K562 (cell line): Measurements from ENCODE around the gene DR1. TPM values are rescaled to one million over a fixed set of nuclear protein-coding genes. Genes with fewer than 3 reads are reported as not detected.

Experiments
- ARID1B ChIP-seq: fragments of 450-650 bp; IDR thresholded peaks from 2 replicates; pipeline ENCODE4 v1.6.1; 2016; ENCODE audit warnings: antibody characterized with exemption, mild to moderate bottlenecking, inconsistent platforms
- ERF ChIP-seq: fragments of 450-650 bp; formaldehyde crosslinking; IDR thresholded peaks from 2 replicates; pipeline ENCODE4 v1.4.0; 2020; ENCODE audit warnings: mild to moderate bottlenecking, mixed read lengths
- FOXA1 ChIP-seq: fragments of 450-650 bp; IDR thresholded peaks from 2 replicates; pipeline ENCODE4 v1.6.1; 2016; ENCODE audit warnings: mild to moderate bottlenecking, borderline replicate concordance
- JUN ChIP-seq, 2 experiments: sonication (generic) in 1 of 2; formaldehyde crosslinking in 1 of 2; IDR thresholded peaks; 2 replicates each; pipeline versions ENCODE4 v1.6.1 to v1.8.0; 2012 to 2022; ENCODE audit warnings: borderline replicate concordance in 2 of 2, mild to moderate bottlenecking in 2 of 2, improper control_type of control experiment in 1 of 2, low read depth in 1 of 2, low read length in 1 of 2, missing genetic modification reagents in 1 of 2
- NCOA1 ChIP-seq: fragments of 450-650 bp; IDR thresholded peaks from 2 replicates; pipeline ENCODE4 v1.6.1; 2016; ENCODE audit warnings: low read depth
- NFIX ChIP-seq: fragments of 250-450 bp; sonication (Bioruptor Pico); IDR thresholded peaks from 2 replicates; pipeline ENCODE4 v1.4.0; 2020; ENCODE audit warnings: low read depth, mild to moderate bottlenecking, moderate library complexity
- POLR2AphosphoS2 ChIP-seq: IDR thresholded peaks from 2 replicates; pipeline ENCODE4 v1.6.1; 2012; ENCODE audit warnings: low read length, improper control_type of control experiment
- RCOR1 ChIP-seq, 2 experiments: IDR thresholded peaks; 2 replicates each; pipeline ENCODE4 v1.6.1; 2012; ENCODE audit warnings: low read depth in 2 of 2, low read length in 2 of 2, borderline replicate concordance in 1 of 2, improper control_type of control experiment in 1 of 2
- RHOXF2B ChIP-seq: fragments of 250-450 bp; sonication (Bioruptor Pico); conservative IDR thresholded peaks from 2 replicates; pipeline ENCODE4 v1.5.1; 2021
- SRSF3 ChIP-seq: fragments of 200-400 bp; formaldehyde crosslinking; IDR thresholded peaks from 2 replicates; pipeline ENCODE4 v1.6.1; 2016; ENCODE audit warnings: mild to moderate bottlenecking, low read length, moderate library complexity; ENCODE audit not compliant: insufficient read depth
- polyA plus RNA-seq, 8 experiments: library from polyadenylated mRNA; depleted of rRNA in 4 of 8; stranded (reverse) in 5 of 8; unstranded in 3 of 8; fragments of >200 nt; fragmentation: Nextera tagmentation in 2 of 8; fragmentation: Illumina TruSeq in 1 of 8; extraction: Ambion mirVana in 2 of 8; extraction: Trizol in 1 of 8; gene quantifications; 2 replicates each; pipeline versions ENCODE4 v1.2.1 to v1.2.3, GENCODE V29; 2011 to 2014; ENCODE audit warnings: inconsistent platforms in 1 of 8, missing spikeins in 1 of 8
- total RNA-seq, 7 experiments: library from RNA; depleted of rRNA in 6 of 7; stranded (reverse); fragments of >200 nt in 6 of 7; fragmentation: Illumina TruSeq in 2 of 7; extraction: Trizol in 2 of 7; gene quantifications; 2 replicates each; pipeline versions ENCODE4 v1.2.1 to v1.2.3, GENCODE V29; 2011 to 2021; ENCODE audit warnings: low replicate concordance in 1 of 7
- TF ChIP-seq, protein P1 (sequence below), 2 experiments: IDR thresholded peaks; 2 replicates each; pipeline ENCODE4 v1.6.1; 2012; ENCODE audit warnings: improper control_type of control experiment in 2 of 2, low read depth in 2 of 2, low read length in 2 of 2, borderline replicate concordance in 1 of 2
- TF ChIP-seq, protein P2 (sequence below), 2 experiments: fragments of 450-650 bp in 1 of 2; IDR thresholded peaks; 2 replicates each; pipeline ENCODE4 v1.6.1; 2011 to 2017; ENCODE audit warnings: low read depth in 2 of 2, antibody characterized with exemption in 1 of 2, borderline replicate concordance in 1 of 2, low read length in 1 of 2, mild to moderate bottlenecking in 1 of 2, mixed read lengths in 1 of 2; ENCODE audit not compliant: control insufficient read depth in 1 of 2
- TF ChIP-seq, protein P3 (sequence below): fragments of 150-350 bp; IDR thresholded peaks from 2 replicates; pipeline ENCODE4 v1.6.1; 2014; ENCODE audit warnings: low read depth, mild to moderate bottlenecking, low read length, borderline replicate concordance
- TF ChIP-seq, protein P4 (sequence below): fragments of 250-450 bp; sonication (Bioruptor Pico); IDR thresholded peaks from 2 replicates; pipeline ENCODE4 v1.4.0; 2020; ENCODE audit warnings: mild to moderate bottlenecking

DR1 gene
- total and polyA plus RNA-seq, 9 of the 15 experiments (the other 6 are each of a cell fraction or from before 2014, with no cell fraction given), result 8.1 to 78.8 (median 46.3) TPM

DNA sequence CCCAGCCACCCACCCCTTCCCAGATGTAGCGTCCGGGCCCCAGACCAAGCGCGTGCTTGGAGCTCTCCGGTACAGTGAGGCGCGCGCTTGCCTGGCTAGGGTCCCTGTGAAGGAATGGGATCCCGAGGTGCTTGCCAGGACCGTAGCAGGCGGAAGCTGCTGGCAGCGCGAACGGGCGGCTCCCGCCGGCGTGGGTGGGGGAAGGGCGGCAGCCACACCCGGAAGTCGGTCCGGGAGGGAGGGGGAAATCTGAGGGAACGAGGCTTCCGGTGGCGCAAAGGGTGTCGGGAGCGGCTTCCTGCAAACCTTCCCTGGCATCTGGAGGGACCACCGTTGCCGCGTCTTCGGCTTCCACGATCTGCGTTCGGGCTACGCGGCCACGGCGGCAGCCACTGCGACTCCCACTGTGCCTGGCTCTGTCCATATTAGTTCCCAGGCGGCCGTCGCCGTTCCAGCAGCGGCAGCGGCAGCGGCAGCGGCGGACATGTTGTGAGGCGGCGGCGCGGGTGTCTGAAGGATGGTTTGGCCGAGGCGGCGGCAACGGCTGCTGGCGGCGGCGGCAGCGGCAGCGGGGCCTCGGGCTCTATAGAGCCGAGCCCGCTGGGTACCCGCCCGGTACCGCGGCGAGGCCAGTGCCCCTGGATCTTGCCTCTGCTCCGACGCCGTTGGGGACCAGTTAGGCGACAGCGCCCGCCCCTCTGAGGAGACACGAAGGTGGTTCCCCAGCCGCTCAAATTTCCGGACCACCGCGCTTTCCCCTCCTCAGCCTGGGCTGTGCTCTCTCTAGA is at the start of gene DR1 (continued):
- TF ChIP-seq ERF (0 out of 2 replicates have a peak, but pooled peaks have one; percentile 23), JUN (IDR thresholded peaks at IDR 0.05; ENCODE audit: borderline replicate concordance, low read depth, low read length) (no peak), JUN (CRISPR knock-in tag; IDR thresholded peaks at IDR 0.05; ENCODE audit: borderline replicate concordance) (no peak), NFIX (CRISPR knock-in tag) (no peak), POLR2AphosphoS2 (peak; percentile 44; the same call in 1 of the 2 replicates), RCOR1 (IDR thresholded peaks at IDR 0.05; ENCODE audit: borderline replicate concordance in 1 of 2, low read depth in 2 of 2, low read length in 2 of 2) (peak in 1 of 2 experiments; percentile 29; a peak in 1 of 4 replicates), NCOA1 (peak; percentile 73), RHOXF2B (CRISPR knock-in tag) (no peak), ARID1B (peak; percentile 36; the same call in 1 of the 2 replicates), SRSF3 (no peak), FOXA1 (no peak)
- TF ChIP-seq, protein P1, sequence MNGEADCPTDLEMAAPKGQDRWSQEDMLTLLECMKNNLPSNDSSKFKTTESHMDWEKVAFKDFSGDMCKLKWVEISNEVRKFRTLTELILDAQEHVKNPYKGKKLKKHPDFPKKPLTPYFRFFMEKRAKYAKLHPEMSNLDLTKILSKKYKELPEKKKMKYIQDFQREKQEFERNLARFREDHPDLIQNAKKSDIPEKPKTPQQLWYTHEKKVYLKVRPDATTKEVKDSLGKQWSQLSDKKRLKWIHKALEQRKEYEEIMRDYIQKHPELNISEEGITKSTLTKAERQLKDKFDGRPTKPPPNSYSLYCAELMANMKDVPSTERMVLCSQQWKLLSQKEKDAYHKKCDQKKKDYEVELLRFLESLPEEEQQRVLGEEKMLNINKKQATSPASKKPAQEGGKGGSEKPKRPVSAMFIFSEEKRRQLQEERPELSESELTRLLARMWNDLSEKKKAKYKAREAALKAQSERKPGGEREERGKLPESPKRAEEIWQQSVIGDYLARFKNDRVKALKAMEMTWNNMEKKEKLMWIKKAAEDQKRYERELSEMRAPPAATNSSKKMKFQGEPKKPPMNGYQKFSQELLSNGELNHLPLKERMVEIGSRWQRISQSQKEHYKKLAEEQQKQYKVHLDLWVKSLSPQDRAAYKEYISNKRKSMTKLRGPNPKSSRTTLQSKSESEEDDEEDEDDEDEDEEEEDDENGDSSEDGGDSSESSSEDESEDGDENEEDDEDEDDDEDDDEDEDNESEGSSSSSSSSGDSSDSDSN (IDR thresholded peaks at IDR 0.05; ENCODE audit: borderline replicate concordance in 1 of 2, low read depth in 2 of 2, low read length in 2 of 2), result peak; percentile 27 to 92; a peak in 2 of 4 replicates
- TF ChIP-seq, protein P2, sequence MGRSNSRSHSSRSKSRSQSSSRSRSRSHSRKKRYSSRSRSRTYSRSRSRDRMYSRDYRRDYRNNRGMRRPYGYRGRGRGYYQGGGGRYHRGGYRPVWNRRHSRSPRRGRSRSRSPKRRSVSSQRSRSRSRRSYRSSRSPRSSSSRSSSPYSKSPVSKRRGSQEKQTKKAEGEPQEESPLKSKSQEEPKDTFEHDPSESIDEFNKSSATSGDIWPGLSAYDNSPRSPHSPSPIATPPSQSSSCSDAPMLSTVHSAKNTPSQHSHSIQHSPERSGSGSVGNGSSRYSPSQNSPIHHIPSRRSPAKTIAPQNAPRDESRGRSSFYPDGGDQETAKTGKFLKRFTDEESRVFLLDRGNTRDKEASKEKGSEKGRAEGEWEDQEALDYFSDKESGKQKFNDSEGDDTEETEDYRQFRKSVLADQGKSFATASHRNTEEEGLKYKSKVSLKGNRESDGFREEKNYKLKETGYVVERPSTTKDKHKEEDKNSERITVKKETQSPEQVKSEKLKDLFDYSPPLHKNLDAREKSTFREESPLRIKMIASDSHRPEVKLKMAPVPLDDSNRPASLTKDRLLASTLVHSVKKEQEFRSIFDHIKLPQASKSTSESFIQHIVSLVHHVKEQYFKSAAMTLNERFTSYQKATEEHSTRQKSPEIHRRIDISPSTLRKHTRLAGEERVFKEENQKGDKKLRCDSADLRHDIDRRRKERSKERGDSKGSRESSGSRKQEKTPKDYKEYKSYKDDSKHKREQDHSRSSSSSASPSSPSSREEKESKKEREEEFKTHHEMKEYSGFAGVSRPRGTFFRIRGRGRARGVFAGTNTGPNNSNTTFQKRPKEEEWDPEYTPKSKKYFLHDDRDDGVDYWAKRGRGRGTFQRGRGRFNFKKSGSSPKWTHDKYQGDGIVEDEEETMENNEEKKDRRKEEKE (IDR thresholded peaks at IDR 0.05; ENCODE audit: borderline replicate concordance in 1 of 2, control insufficient read depth in 1 of 2, low read depth in 2 of 2, low read length in 1 of 2), result peak in 1 of 2 experiments; percentile 67; a peak in 1 of 4 replicates
- TF ChIP-seq, protein P3, sequence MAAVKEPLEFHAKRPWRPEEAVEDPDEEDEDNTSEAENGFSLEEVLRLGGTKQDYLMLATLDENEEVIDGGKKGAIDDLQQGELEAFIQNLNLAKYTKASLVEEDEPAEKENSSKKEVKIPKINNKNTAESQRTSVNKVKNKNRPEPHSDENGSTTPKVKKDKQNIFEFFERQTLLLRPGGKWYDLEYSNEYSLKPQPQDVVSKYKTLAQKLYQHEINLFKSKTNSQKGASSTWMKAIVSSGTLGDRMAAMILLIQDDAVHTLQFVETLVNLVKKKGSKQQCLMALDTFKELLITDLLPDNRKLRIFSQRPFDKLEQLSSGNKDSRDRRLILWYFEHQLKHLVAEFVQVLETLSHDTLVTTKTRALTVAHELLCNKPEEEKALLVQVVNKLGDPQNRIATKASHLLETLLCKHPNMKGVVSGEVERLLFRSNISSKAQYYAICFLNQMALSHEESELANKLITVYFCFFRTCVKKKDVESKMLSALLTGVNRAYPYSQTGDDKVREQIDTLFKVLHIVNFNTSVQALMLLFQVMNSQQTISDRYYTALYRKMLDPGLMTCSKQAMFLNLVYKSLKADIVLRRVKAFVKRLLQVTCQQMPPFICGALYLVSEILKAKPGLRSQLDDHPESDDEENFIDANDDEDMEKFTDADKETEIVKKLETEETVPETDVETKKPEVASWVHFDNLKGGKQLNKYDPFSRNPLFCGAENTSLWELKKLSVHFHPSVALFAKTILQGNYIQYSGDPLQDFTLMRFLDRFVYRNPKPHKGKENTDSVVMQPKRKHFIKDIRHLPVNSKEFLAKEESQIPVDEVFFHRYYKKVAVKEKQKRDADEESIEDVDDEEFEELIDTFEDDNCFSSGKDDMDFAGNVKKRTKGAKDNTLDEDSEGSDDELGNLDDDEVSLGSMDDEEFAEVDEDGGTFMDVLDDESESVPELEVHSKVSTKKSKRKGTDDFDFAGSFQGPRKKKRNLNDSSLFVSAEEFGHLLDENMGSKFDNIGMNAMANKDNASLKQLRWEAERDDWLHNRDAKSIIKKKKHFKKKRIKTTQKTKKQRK, result no peak
- TF ChIP-seq, protein P4, sequence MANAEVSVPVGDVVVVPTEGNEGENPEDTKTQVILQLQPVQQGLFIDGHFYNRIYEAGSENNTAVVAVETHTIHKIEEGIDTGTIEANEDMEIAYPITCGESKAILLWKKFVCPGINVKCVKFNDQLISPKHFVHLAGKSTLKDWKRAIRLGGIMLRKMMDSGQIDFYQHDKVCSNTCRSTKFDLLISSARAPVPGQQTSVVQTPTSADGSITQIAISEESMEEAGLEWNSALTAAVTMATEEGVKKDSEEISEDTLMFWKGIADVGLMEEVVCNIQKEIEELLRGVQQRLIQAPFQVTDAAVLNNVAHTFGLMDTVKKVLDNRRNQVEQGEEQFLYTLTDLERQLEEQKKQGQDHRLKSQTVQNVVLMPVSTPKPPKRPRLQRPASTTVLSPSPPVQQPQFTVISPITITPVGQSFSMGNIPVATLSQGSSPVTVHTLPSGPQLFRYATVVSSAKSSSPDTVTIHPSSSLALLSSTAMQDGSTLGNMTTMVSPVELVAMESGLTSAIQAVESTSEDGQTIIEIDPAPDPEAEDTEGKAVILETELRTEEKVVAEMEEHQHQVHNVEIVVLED (CRISPR knock-in tag), result peak; percentile 66
